Stimulated activated CD4-positive, alpha-beta T cell treated with anti-CD3 and anti-CD28 coated beads, Interleukin-2, amount 100 ng/mL, for 4 hours (primary cell): ENCODE data around the gene LIMK1.
"Not testable (repeated sequence)": the region's sequence is repeated elsewhere in the genome, so short reads cannot be mapped to it uniquely, and the experiment has no call there.

Experiments used
- DNase-seq: peaks from one replicate; pipeline ENCODE4 v3.0.0-alpha.2; 2020; ENCODE audit warnings: low read depth

LIMK1 gene

DNA sequence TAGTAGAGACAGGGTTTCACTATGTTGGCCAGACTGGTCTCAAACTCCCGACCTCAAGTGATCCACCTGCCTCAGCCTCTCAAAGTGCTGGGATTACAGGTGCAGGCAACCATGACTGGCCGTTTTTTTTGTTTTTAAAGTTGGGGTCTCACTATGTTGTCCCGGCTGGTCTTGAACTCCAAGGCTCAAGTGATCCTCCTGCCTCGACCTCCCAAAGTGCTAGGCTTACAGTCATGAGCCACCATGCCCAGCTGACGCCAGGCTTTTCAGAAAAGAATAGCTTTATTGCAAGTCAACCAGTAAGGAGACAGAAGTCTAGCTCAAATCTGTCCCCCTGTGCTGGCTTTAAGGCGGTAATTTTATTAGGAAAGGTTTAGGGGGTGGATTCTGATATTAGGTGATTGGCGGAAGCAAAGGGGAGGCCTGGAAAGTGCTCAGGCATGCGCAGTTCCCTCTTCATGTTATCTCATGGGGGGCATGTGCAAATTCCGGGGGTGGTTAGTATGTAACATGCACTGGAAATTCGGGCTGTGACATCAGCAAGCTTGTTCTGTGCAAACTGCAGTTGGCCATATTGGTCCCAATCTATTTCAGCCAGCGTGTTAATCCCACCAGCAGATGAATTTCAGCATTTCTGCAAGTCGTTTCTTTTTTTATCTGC lies 42.7 kb downstream of the LIMK1 start:
- DNase-seq, result no peak

DNA sequence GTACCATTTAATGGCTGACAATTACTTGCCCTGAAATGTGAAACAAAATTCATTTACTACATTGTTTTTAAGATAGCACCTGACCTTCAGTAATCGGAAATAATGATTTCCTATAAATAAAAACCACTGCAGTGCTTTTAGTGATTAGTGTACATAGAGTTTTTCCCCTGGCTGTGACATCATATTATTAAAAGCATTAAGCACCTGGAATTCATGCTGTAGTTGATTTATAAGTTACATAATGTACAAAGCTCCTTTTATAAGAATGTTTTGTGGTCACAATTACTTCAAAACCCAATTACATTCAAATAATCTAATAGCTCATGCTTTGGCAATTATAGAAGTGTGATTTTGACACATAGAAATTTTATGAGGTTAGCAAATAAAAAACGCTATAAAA lies 46.3 kb downstream of the LIMK1 start:
- no peak for DNase-seq

- DNase-seq, result no peak
Measured at GRCh38 chr7:74130518-74130917, 46.9 kb downstream of the LIMK1 start.

DNA sequence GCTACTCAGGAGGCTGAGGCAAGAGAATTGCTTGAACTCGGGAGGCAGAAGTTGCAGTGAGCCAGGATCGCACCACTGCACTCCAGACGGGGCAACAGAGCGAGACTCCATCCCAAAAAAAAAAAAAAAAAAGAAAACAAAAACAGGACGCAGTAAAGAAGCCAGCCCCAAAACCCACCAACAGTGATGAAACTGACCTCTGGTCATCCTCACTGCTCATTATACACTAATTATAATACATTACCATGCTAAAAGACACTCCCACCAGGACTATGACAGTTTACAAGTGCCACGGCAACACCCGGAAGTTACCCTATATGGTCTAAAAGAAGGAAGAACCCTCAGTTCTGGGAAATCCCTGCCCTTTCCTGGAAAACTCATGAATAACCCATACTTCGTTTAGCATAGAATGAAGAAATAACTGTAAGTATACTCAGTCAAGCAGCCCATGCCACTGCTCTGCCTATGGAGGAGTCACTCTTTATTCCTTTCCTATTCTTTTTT lies 50.6 kb downstream of the LIMK1 start:
- peak; percentile 18 for DNase-seq

- DNase-seq, result no peak
Measured at GRCh38 chr7:74138334-74138867, 54.8 kb downstream of the LIMK1 start.

DNA sequence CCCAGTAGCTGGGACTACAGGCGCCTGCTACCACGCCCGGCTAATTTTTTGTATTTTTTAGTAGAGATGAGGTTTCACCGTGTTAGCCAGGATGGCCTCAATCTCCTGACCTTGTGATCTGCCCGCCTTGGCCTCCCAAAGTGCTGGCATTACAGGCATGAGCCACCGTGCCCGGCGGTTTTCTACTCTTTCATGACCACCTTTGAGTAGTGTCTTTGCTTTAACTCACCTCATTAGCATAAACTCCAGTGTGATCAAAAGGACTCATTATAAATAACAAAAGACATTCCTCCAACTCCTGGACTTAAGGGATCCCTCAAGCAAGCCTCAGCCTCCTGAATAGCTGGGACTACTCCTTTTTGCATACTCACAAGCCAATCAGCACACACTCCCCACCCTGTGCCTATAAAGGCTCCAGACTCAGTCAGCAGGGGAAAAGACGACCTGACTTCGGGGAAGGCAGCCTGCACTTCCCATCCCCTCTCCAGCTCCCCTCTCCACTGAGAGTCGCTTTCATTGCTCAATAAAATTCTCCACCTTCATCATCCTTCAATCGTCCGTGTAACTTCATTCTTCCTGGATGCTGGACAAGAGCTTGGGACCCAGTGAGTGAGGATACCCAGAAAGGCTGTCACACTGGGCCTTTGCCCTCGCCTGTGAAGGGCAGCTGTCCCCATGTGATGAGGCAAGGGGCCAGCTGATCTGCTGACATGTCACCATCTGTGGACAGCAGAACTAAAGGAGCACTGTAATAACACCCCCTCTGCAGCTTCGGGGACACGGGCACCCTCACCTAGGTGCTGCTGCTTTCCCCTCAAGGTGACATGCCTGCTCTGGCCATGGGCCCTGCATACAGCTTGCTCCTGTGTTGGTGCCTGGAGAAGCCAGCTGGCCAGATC lies 55.6 kb downstream of the LIMK1 start:
- no peak for DNase-seq

- no peak for DNase-seq
Measured at GRCh38 chr7:74141705-74142104, 58.1 kb downstream of the LIMK1 start.

- no peak for DNase-seq
Measured at GRCh38 chr7:74143383-74143782, 59.8 kb downstream of the LIMK1 start.

DNA sequence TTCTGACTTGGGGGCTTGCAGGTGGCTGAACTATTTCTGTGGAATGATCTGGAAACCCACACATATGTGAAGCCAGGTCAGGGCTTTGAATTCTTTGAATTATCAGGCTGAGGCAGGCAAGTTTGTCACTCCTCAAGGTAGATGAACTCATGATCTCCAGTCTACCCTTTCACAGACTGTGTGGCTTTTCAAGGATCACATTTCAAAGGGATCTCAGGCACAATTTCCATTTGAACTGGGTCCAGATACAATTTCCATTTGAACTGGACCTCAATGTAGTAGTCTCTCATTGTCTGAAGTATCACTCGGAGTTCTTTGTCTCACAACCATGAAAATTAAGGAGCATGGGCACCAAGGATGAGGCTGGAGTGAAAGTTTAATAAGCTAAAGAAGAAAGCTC lies 64.9 kb downstream of the LIMK1 start:
- no peak for DNase-seq

GRCh38 chr7:74149071-74149470 lies 65.5 kb downstream of the LIMK1 start:
- no peak for DNase-seq

- DNase-seq, result no peak
Measured at GRCh38 chr7:74149603-74150002, 66.0 kb downstream of the LIMK1 start.

- no peak for DNase-seq
Measured at GRCh38 chr7:74153736-74154135, 70.1 kb downstream of the LIMK1 start.

- DNase-seq, result no peak
Measured at GRCh38 chr7:74155810-74156395, 72.3 kb downstream of the LIMK1 start.

GRCh38 chr7:74157605-74158004 lies 74.0 kb downstream of the LIMK1 start:
- DNase-seq, result no peak

GRCh38 chr7:74164985-74165456 lies 81.4 kb downstream of the LIMK1 start:
- no peak for DNase-seq

GRCh38 chr7:74165867-74166593 lies 82.4 kb downstream of the LIMK1 start:
- DNase-seq, result no peak

DNA sequence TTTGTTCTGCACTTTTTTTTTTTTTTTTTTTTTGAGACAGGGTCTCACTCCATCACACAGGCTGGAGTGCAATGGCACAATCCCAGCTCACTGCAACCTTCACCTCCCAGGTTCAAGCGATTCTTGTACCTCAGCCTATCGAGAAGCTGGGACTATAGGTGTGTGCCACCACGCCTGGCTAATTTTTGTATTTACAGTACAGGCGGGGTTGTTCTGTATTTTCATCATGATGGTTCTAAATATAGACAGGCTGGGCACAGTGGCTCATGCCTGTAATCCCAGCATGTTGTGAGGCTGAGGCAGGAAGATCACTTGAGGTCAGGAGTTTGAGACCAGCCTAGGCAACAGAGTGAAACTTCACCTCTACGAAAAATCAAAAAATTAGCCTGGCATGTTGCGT lies 83.7 kb downstream of the LIMK1 start:
- DNase-seq, result not testable (repeated sequence)
